IMR-90 (cell line): ENCODE data around the gene SSX2IP. TPM values are rescaled to one million over a fixed set of nuclear protein-coding genes. Genes with fewer than 3 reads are reported as not detected.

Experiments used
- ATAC-seq: fragments of 200-7000 bp; cut with Tn5 transposase; 2 replicates; pipeline ENCODE4 v1.9.1; 2020; ENCODE audit warnings: low read depth, mild to moderate bottlenecking, moderate library complexity
- BruUV-seq: library from RNA; stranded (reverse); fragments of 400-500 nt; replicated peaks from 2 replicates; lab custom pipeline; 2021; lab: Mats Ljungman, UMichigan
- CTCF ChIA-PET: fragments of 300-600 bp; formaldehyde crosslinking; extraction: SDS; loops from one replicate; lab custom pipeline; 2021; ENCODE audit warnings: antibody characterized with exemption; lab: Yijun Ruan, JAX
- POLR2A ChIA-PET: fragments of 300-600 bp; sonication (Branson Sonifier 250); formaldehyde crosslinking; loops from one replicate; lab custom pipeline; 2022; ENCODE audit warnings: antibody characterized with exemption; ENCODE audit not compliant: unreplicated experiment; lab: Charles Lee
- DNase-seq: peaks from one replicate; pipeline ENCODE4 v3.0.0; 2013
- H2AFZ ChIP-seq: replicated peaks from 2 replicates; pipeline ENCODE3; 2013; ENCODE audit warnings: low read length, mild to moderate bottlenecking; ENCODE audit not compliant: poor library complexity
- H2AK5ac ChIP-seq: 2 replicates; pipeline ENCODE4 v1.6.1; 2013; ENCODE audit warnings: low read depth, low read length, inconsistent platforms
- H2AK9ac ChIP-seq: replicated peaks from 2 replicates; pipeline ENCODE3; 2013; ENCODE audit warnings: mild to moderate bottlenecking, low read depth, low read length, moderate library complexity; ENCODE audit not compliant: poor library complexity
- H2BK120ac ChIP-seq: 2 replicates; pipeline ENCODE4 v1.6.1; 2013; ENCODE audit warnings: low read depth, low read length, inconsistent platforms
- H2BK15ac ChIP-seq: 3 replicates; pipeline ENCODE4 v1.6.1; 2013; ENCODE audit warnings: low read depth, low read length, inconsistent platforms
- H2BK20ac ChIP-seq: 2 replicates; pipeline ENCODE4 v1.6.1; 2013; ENCODE audit warnings: low read depth, mild to moderate bottlenecking, inconsistent platforms, low read length, moderate library complexity
- H2BK5ac ChIP-seq: 2 replicates; pipeline ENCODE4 v1.6.1; 2013; ENCODE audit warnings: mild to moderate bottlenecking, low read depth, low read length, inconsistent platforms; ENCODE audit not compliant: poor library complexity, severe bottlenecking
- H3K14ac ChIP-seq: replicated peaks from 2 replicates; pipeline ENCODE4 v1.6.1; 2013; ENCODE audit warnings: low read depth, low read length, inconsistent platforms
- H3K18ac ChIP-seq: 2 replicates; pipeline ENCODE4 v1.6.1; 2013; ENCODE audit warnings: low read depth, low read length, control low read depth
- H3K23ac ChIP-seq: 2 replicates; pipeline ENCODE4 v1.6.1; 2013; ENCODE audit warnings: low read depth, low read length, inconsistent platforms
- H3K27ac ChIP-seq: 2 replicates; pipeline ENCODE4 v1.5.1; 2013; ENCODE audit warnings: mild to moderate bottlenecking, control low read depth, low read length; ENCODE audit not compliant: insufficient read depth
- H3K27me3 ChIP-seq: 2 replicates; pipeline ENCODE4 v1.6.1; 2013; ENCODE audit warnings: low read length; ENCODE audit not compliant: control insufficient read depth, insufficient read depth
- H3K36me3 ChIP-seq: 2 replicates; pipeline ENCODE4 v1.6.1; 2013; ENCODE audit warnings: low read length, mixed read lengths; ENCODE audit not compliant: control insufficient read depth, insufficient read depth
- H3K4ac ChIP-seq: 2 replicates; pipeline ENCODE4 v1.6.1; 2013; ENCODE audit warnings: low read depth, low read length, inconsistent platforms
- H3K4me1 ChIP-seq: 2 replicates; pipeline ENCODE4 v1.6.1; 2013; ENCODE audit warnings: low read length, mixed read lengths; ENCODE audit not compliant: control insufficient read depth, insufficient read depth
- H3K4me2 ChIP-seq: 2 replicates; pipeline ENCODE4 v1.6.1; 2013; ENCODE audit warnings: low read depth, mild to moderate bottlenecking, control low read depth, low read length, moderate library complexity
- H3K4me3 ChIP-seq: 2 replicates; pipeline ENCODE4 v1.5.1; 2013; ENCODE audit warnings: low read depth, mild to moderate bottlenecking, control low read depth, low read length, moderate library complexity; ENCODE audit not compliant: insufficient read depth
- H3K56ac ChIP-seq: 2 replicates; pipeline ENCODE4 v1.6.1; 2013; ENCODE audit warnings: low read length, inconsistent platforms; ENCODE audit not compliant: insufficient read depth; ENCODE audit errors: extremely low read depth
- H3K79me1 ChIP-seq, 2 experiments: 2 replicates each; pipeline ENCODE4 v1.6.1; 2013; ENCODE audit warnings: low read length in 2 of 2, inconsistent platforms in 1 of 2, low read depth in 1 of 2
- H3K9ac ChIP-seq: 2 replicates; pipeline ENCODE4 v1.6.1; 2013; ENCODE audit warnings: low read depth, low read length, control low read depth
- H3K9me1 ChIP-seq: 2 replicates; pipeline ENCODE4 v1.6.1; 2013; ENCODE audit warnings: low read length, inconsistent platforms; ENCODE audit not compliant: insufficient read depth
- H3K9me3 ChIP-seq: 2 replicates; pipeline ENCODE4 v1.6.1; 2013; ENCODE audit warnings: low read length; ENCODE audit not compliant: control insufficient read depth, insufficient read depth
- H4K20me1 ChIP-seq: 2 replicates; pipeline ENCODE4 v1.6.1; 2013; ENCODE audit warnings: low read length, inconsistent platforms; ENCODE audit not compliant: insufficient read depth
- H4K5ac ChIP-seq: 2 replicates; pipeline ENCODE4 v1.6.1; 2013; ENCODE audit warnings: mild to moderate bottlenecking, low read depth, low read length, control low read depth
- H4K8ac ChIP-seq, 2 experiments: 2 replicates each; pipeline ENCODE4 v1.6.1; 2013; ENCODE audit warnings: low read depth in 2 of 2, low read length in 2 of 2, control low read depth in 1 of 2, inconsistent platforms in 1 of 2
- H4K91ac ChIP-seq: 2 replicates; pipeline ENCODE4 v1.6.1; 2013; ENCODE audit warnings: low read depth, low read length, inconsistent platforms; ENCODE audit not compliant: insufficient read depth
- CHD1 ChIP-seq: IDR thresholded peaks from 2 replicates; pipeline ENCODE4 v1.6.1; 2012; ENCODE audit warnings: low read depth, low read length, improper control_type of control experiment
- CTCF ChIP-seq: conservative IDR thresholded peaks from 2 replicates; pipeline ENCODE4 v1.5.1; 2012; ENCODE audit warnings: mild to moderate bottlenecking, low read depth, low read length, improper control_type of control experiment
- MXI1 ChIP-seq: IDR thresholded peaks from 2 replicates; pipeline ENCODE4 v1.6.1; 2012; ENCODE audit warnings: low read depth, mild to moderate bottlenecking, low read length, moderate library complexity, borderline replicate concordance
- NFE2L2 ChIP-seq: fragments of 150-350 bp; IDR thresholded peaks from 2 replicates; pipeline ENCODE4 v1.6.1; 2016; ENCODE audit warnings: low read depth, mild to moderate bottlenecking, low read length
- POLR2A ChIP-seq: IDR thresholded peaks from 2 replicates; pipeline ENCODE4 v1.6.1; 2012; ENCODE audit warnings: mild to moderate bottlenecking, low read depth, low read length
- RCOR1 ChIP-seq: IDR thresholded peaks from 2 replicates; pipeline ENCODE4 v1.6.1; 2012; ENCODE audit warnings: mild to moderate bottlenecking, low read length, improper control_type of control experiment; ENCODE audit not compliant: insufficient replicate concordance
- SMC3 ChIP-seq: fragments of 150-350 bp; IDR thresholded peaks from 2 replicates; pipeline ENCODE4 v1.6.1; 2016; ENCODE audit warnings: low read depth, mild to moderate bottlenecking, antibody characterized with exemption, low read length, moderate library complexity
- WGBS, 2 experiments: methylation state at CpG; one replicate each; pipeline versions ENCODE4 v1.1.5 to v1.1.7; 2013; ENCODE audit warnings: missing lambda C conversion rate in 2 of 2; ENCODE audit not compliant: insufficient read length in 1 of 2; ENCODE audit errors: extremely low coverage in 2 of 2; 5-methylcytosine and 5-hydroxymethylcytosine counted together
- dilution Hi-C: fragments of 300-500 bp; cut with HindIII; formaldehyde crosslinking; loops from one replicate; pipeline ENCODE4 v1.14.3; 2018; ENCODE audit warnings: low sequenced_read_pairs; ENCODE audit not compliant: unreplicated experiment
- in situ Hi-C: fragments of 300-500 bp; cut with MboI; formaldehyde crosslinking; loops from 3 replicates; pipeline ENCODE4 v1.14.3; 2019; ENCODE audit warnings: low sequenced_read_pairs, inconsistent platforms, mixed read lengths
- intact Hi-C: fragments of 100-400 bp; cut with micrococcal nuclease; formaldehyde crosslinking; loops from 2 replicates; pipeline ENCODE4 v1.10.0; 2022
- polyA plus RNA-seq, 3 experiments: library from polyadenylated mRNA; depleted of rRNA; stranded (reverse); fragments of >200 nt; gene quantifications; 2 replicates each; pipeline ENCODE4 v1.2.3, GENCODE V29; 2012; ENCODE audit warnings: low replicate concordance in 1 of 3
- total RNA-seq: library from RNA; depleted of rRNA; stranded (reverse); fragments of >200 nt; gene quantifications from 2 replicates; pipeline ENCODE4 v1.2.3, GENCODE V29; 2012
- TF ChIP-seq, protein P1 (sequence below): fragments of 150-350 bp; IDR thresholded peaks from 2 replicates; pipeline ENCODE4 v1.6.1; 2016; ENCODE audit warnings: low read depth, mild to moderate bottlenecking, low read length, moderate library complexity, borderline replicate concordance

The SSX2IP gene
- total and polyA plus RNA-seq, 2 of the 4 experiments (the other 2 are of a cell fraction): 7.7 to 13.4 TPM

DNA sequence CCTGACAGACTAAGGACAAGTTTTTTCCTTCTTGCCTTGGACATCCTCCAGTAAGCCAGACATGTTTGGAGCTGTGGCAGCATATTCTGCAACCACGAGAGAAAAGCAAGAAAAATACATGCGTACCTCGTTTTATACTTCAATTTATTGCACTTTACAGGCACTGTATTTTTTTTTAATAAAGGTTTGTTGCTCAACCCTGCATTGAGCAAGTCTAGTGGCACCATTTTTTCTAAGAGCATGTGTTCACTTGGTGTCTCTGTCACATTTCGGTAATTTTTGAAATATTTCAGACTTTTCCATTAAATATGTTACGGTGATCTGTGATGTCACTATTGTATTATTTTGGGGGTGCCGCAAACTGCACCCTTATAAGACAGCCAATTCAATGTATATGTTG is 2.1 kb upstream of the SSX2IP start:
- no CpG with 5 or more reads among the region's 6 CpGs for WGBS, 2 experiments
- dilution Hi-C loops (no loop called here), in situ Hi-C loops (no loop called here), intact Hi-C loops (loop anchor here (5.0 kb wide), 1 partner anchor 35 kb away; no protein-coding TSS in a partner anchor)
- Histone ChIP-seq H2BK120ac (no peak overlapping the region), H2AK9ac (no peak overlapping the region), H3K4me2 (no peak overlapping the region), H4K20me1 (no peaks in the 10 kb centered on the region; the same call in 1 of the 2 replicates), H3K27ac (no peak overlapping the region), H3K4me3 (no peak overlapping the region), H3K9me1 (peaks cover 8% of the 10 kb centered on the region), H3K4ac (no peak overlapping the region), H2BK5ac (no peak overlapping the region), H3K18ac (no peak overlapping the region), H3K79me1 (peaks cover 10 to 14% of the 10 kb centered on the region in 2 experiments), H2AFZ (no peak overlapping the region), H3K9me3 (no peaks in the 10 kb centered on the region), H2BK20ac (no peak overlapping the region), H3K56ac (no peak overlapping the region), H4K8ac (no peak overlapping the region), H2AK5ac (no peak overlapping the region), H3K4me1 (peaks cover 8% of the 10 kb centered on the region), H4K5ac (no peak overlapping the region), H4K91ac (no peak overlapping the region), H2BK15ac (no peak overlapping the region), H3K9ac (no peak overlapping the region), H3K23ac (no peak overlapping the region), H3K14ac (no peak overlapping the region), H3K36me3 (no peaks in the 10 kb centered on the region), H3K27me3 (no peaks in the 10 kb centered on the region)
- CTCF ChIA-PET: no interaction called here
- POLR2A ChIA-PET: no interaction called here
- ATAC-seq: no peak
- DNase-seq: no peak
- BruUV-seq: no TSS peak
- TF ChIP-seq POLR2A (no peak), CHD1 (no peak), MXI1 (no peak), SMC3 (no peak), NFE2L2 (no peak), CTCF (no peak), RCOR1 (no peak)
- TF ChIP-seq, protein P1, sequence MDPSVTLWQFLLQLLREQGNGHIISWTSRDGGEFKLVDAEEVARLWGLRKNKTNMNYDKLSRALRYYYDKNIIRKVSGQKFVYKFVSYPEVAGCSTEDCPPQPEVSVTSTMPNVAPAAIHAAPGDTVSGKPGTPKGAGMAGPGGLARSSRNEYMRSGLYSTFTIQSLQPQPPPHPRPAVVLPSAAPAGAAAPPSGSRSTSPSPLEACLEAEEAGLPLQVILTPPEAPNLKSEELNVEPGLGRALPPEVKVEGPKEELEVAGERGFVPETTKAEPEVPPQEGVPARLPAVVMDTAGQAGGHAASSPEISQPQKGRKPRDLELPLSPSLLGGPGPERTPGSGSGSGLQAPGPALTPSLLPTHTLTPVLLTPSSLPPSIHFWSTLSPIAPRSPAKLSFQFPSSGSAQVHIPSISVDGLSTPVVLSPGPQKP: no peak
